ENCODE measurements around the gene PHYKPL.

The PHYKPL gene

GRCh38 chr5:178222292-178222691 is 10.3 kb downstream of the PHYKPL start:
- DNase-seq, result no peak
- ATAC-seq, result no peak

DNA sequence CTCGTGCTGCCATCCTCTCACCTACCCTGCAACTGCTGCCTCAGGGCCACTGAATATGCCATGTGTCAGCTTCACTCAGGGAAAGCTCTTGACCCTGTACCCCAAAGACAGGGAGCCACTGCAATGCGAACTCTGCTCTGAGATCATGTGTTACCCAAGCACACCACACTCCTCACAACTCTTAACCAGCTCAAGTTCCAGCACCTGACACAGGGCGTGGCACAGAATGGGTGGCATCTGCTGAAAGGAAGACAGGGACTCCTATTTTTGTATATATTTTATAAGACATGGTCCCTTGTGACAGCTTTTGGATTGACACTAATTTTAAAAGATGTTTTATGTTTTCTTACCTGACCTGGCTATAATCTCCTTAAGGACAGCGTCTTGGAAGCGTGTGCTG is 10.7 kb downstream of the PHYKPL start:
- DNase-seq (no peak), ATAC-seq (no peak)

- peak; percentile 17 for ATAC-seq
Observed at GRCh38 chr5:178221282-178221681, 11.3 kb downstream of the PHYKPL start.

GRCh38 chr5:178218827-178219226 is 13.8 kb downstream of the PHYKPL start:
- DNase-seq (no peak), ATAC-seq (no peak)

More at GRCh38 chr5:178221282-178221681, 11.3 kb downstream of the PHYKPL start:
- no peak for DNase-seq

DNA sequence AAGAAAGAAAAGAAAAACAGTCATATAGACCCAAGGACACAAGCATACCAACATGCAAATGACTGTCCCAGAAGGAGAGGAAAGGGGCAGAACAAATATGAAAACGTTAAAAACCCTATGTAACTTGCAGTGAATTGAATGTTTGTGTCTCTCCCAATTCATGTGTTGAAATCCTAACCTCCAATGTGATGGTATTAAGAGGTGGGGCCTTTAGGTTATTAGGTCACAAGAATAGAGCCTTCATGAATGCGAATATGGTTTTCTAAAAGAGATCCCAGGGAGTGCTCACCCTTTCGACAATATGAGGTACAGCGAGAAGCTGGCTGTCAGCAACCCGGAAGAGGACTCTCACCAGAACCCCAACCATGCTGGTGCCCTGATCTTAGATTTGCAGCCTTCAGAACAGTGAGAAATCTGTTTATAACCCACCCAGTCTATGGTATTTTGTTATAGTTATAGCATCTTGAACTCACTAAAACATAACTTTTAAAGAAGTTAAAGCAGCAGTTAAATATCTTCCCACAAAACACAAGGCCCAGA is 14.3 kb downstream of the PHYKPL start:
- DNase-seq (no peak), ATAC-seq (no peak)

GRCh38 chr5:178216779-178217178 is 15.8 kb downstream of the PHYKPL start:
- ATAC-seq (no peak), DNase-seq (no peak)

DNA sequence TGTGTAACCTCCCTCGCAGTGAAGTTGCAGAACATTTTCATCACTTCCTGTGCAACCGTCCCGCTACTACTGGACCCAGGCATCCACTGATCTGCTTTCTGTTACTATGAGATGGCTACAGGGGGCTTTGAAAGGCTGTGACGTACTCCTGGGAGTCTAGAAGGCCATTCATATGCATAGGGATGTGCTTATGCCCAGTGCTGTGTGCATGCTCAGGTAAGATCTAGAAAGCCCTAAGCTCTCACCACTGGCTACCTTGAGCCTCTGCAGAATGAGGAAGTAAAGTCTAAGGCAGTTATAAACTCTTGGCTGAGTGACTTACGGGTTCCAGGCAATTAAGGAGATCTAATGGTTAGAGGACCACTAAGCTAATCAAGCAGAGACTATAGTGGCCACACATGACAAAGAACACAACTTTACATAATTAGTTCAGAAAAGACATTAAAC is 16.5 kb downstream of the PHYKPL start:
- no peak for DNase-seq
- ATAC-seq, result no peak

DNA sequence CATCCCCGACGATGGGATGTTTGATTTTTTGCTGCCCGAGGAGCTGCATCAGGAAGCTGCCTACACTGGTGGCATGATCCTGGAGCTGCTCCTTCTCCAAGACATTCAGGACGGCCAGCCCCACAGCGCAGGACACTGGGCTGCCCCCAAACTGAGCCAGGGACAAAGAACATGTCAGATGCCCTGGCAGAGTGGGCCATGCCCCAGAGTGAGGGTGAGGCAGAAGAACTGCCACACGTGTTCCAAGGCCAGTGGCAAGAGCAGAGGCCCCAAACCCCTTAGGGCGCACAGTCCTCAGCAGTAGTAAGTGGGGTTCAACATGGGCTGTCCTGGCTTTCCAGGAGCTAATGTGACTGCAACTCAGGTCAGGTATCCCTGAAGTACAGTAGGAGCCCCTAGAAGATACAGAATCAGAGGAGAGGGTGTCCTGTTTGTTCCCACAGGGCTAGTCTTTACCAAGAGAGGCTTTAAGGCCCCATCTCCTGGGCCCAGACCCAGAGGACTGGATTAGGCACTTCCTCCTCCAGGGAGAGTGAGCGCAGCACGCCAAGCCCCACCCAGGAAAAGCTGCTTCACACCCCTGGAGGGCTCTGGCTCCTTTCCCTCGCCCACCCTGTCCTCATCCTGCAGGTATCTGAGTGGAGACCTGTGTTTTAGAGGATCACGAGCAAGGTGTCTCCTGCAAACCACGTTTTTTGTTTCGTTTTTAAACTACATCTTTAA is 17.2 kb downstream of the PHYKPL start:
- ATAC-seq (no peak), DNase-seq (no peak)

DNA sequence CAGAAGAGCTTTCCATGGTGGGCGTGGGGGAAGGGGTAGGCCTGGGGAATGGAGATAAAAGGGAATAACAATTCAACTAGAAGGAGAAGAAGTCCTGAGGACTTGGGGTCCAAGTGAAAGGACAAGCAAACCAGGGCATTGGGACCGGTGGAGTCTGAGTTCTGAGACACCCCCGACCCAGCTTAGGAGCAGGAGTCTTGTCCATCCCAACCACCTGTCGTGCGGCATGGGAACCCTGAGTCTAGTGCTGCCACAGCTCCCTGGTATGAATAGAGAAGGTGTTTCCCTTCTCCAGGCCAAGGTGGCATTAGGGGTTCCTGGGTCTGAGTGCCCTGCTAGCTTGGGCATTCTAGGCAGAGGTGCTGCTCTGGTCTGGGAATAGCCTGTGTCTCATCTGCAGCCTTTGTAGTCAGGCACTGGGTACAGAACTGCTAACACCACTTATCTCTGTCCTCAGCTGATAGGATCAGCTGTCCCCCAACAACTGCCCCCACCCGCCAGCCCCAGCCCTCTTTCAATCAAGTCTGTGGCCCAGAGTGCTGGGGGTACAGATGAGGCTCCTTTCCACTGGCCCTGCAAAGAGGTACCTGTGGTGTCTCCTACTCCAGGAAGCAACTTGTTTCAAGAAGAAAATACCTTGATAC is 18.3 kb downstream of the PHYKPL start:
- no peak for DNase-seq
- no peak for ATAC-seq

DNA sequence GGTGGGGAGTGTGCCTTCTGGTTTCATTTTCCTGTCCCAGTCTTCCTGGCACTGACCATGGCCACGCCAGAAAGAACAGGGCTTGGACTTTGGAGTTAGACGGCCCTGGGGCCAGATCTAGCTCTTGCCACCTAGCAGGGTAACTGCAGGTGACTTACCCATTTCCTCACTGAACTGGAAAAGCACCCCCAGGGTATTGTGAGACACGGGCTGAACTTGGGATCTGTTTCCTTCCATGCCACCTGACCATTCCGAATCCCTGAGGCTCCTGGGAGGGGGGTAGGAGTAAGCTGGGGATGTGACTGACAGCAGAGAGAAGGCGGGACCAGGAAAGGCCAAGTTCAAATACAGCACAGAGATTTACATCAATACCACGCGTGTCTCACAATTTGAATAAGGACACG is 18.9 kb downstream of the PHYKPL start:
- ATAC-seq, result no peak
- DNase-seq, result no peak

- ATAC-seq, result peak; percentile 5
Observed at GRCh38 chr5:178213003-178213461, 19.6 kb downstream of the PHYKPL start.

DNA sequence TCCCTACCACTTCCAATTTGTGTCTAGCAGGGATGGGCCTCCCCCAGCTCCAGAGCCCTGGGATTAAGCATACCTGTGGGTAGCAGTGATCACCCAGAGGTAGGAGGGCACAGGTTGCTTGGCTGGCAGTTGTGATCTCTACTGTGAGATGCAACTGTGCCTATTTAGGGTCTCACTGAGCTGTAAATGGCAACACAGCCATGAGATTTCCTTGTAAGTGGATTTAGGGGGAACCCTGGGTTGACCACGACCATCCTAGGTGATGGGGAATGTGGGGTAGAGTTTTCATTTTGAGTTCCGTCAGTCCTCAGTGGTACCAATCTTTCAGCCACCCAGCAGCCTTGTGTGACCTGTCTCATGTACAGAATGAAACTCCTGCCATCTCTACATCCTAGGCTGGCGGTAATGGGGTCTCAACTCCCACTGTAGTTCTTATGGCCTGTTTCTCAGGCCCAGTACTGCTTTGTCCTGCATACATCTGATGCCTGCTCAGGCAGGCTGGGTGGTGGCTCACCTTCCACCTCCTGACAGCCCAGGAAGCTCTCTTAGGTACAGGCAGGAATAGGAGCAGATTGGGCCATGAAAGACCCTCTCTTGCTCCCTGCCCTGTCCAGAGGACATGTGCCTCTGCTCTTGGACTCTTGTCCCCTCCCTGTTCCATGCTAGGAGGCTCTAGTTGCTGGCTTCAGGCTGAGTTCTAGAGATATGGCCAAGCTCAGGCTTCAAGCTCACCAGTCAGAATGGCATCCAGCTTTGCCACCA is 20.2 kb downstream of the PHYKPL start:
- ATAC-seq, result no peak

More at GRCh38 chr5:178213003-178213461, 19.6 kb downstream of the PHYKPL start:
- no peak for DNase-seq

GRCh38 chr5:178211095-178212048 is 21.2 kb downstream of the PHYKPL start:
- no peak for ATAC-seq
- DNase-seq, result no peak

More for the DNA sequence above, 20.2 kb downstream of the PHYKPL start:
- no peak for DNase-seq

GRCh38 chr5:178210686-178211085 is 21.9 kb downstream of the PHYKPL start:
- ATAC-seq, result no peak

DNA sequence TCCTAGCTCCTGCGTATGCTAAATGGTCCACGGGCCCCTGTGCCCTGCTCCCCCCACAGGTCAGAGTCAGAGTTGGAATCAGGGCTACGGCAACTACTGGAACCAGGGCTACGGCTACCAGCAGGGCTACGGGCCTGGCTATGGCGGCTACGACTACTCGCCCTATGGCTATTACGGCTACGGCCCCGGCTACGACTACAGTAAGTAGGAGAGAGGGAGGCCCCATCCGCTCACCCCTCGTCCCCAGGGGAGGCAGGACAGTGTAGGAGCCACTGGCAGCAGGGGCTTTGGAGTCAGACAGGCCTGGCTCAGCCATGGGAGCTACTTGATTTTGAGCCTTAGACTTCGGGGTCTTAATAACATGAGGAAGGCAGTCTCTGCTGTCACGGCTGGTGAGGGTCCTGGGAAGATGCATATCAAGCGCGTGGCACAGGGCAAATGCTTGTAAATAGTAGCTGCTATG is 22.5 kb downstream of the PHYKPL start:
- ATAC-seq (no peak), DNase-seq (no peak)

More at GRCh38 chr5:178210686-178211085, 21.9 kb downstream of the PHYKPL start:
- no peak for DNase-seq

DNA sequence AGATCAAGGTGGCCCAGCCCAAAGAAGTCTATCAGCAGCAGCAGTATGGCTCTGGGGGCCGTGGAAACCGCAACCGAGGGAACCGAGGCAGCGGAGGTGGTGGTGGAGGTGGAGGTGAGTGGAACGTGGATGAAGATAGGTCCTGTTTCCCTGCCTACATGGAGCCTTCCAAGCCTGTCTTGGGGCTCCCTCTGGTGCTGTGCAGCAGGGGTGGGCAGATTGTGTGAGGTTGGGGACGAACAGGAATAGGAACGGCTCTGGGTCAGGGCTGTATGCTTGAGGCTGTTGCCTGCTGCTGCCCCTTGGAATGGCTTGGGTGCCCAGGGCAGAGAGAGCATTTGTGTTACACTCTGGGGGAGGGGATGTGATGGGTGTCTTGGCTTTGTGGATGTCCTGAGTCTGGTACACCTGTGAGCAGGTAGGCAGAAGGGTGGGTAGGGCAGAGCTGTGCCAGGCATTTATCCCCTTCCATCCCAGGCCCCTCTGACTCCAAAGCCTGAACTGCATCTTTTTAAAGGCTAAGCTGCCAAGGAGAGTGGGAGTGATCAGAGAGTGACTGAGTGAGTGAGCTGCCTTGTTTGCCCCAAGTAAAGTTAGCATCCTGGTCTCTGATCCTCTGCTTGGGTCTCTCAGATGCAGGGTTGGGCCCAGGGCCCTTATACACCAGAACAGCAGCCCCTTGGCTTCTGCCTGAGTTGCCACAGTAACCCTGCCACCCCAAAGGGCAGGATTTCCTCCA is 23.1 kb downstream of the PHYKPL start:
- ATAC-seq (no peak), DNase-seq (no peak)

DNA sequence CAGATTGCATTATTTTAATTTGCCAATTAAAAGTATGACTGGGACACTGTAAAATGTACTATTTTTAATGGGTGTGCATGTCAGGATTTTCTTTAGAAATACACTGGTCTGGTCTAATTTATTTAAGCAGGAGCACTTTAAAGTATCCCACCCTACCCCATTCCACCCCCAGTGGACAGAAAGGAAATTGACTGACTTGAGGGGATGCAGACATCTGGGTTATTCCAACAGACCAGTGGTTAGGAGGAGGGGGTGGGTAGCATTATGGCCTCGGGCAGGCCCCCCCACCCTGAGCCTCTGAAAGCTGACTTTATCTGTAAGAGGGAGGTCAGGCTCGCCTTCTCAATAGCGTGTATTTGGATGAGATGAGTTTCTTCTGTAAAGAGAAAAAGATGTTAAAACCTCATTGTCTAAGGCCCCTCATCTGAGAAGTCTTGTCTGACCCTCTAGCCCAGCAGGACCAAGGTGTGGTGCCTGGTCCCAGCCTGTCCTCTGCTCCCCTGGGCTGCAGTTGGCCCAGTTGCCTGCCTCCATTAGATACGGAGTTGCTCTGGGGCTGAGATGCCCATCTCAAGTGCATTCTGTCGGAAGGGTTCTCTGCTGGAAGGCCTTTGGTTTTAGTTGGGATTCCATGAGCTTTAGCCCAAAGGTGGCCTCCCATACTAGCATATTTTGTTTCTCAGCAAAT is 23.9 kb downstream of the PHYKPL start:
- no peak for ATAC-seq
- no peak for DNase-seq

DNA sequence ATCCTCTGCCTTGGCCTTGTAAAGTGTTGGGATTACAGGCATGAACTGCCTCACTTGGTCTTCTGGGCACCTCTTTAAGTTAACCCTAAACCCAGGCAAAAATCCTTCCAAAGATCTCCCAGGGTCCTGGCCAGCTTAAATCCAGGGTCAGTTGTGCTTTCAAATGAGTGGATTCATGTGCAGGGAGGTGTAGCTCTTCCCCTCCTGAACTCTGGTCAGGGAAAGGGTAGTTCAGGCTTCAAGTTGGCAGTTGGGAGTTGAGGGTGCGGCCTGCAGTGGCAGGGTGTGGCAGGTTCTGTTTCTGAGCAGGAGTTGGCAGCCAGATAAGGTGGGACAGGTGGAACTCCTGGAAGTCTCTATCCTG is 24.7 kb downstream of the PHYKPL start:
- DNase-seq (no peak), ATAC-seq (no peak)

- DNase-seq, result no peak
- no peak for ATAC-seq
Observed at GRCh38 chr5:178207183-178207916, 25.3 kb downstream of the PHYKPL start.

All from stimulated activated naive CD8-positive, alpha-beta T cell treated with anti-CD3 and anti-CD28 coated beads, Interleukin-15, Interleukin-2, amounts not matched to agents 100 U/mL and 50 U/mL, for 24 hours (primary cell).